Omental fat pad (tissue), 4 donors: ENCODE data around the gene ANKRD49. TPM values are rescaled to one million over a fixed set of nuclear protein-coding genes. Genes with fewer than 3 reads are reported as not detected.
A peak's percentile ranks its signal among the peaks of the same experiment; 100 is the strongest.

Source experiments
- ATAC-seq: fragments of 150-250 bp; one replicate; pipeline ENCODE4 v1.9.1; 2016; ENCODE audit warnings: mild to moderate bottlenecking, moderate library complexity; ENCODE audit not compliant: low FRiP score
- DNase-seq: peaks from one replicate; pipeline ENCODE4 v3.0.0-alpha.2; 2019; ENCODE audit warnings: low spot score
- CTCF ChIP-seq, 3 donors: fragments of 450-650 bp; IDR thresholded peaks; one replicate each; pipeline ENCODE4 v1.5.1; 2016 to 2017; ENCODE audit warnings: antibody characterized with exemption in 3 of 3, mild to moderate bottlenecking in 3 of 3, moderate library complexity in 2 of 3
- total RNA-seq, 4 donors: library from RNA; depleted of rRNA; stranded (reverse); fragments of >200 nt; gene quantifications; one replicate each; pipeline ENCODE4 v1.1.0, GENCODE V29; 2016

ANKRD49 gene
- 10 to 100 TPM in 2 of 4 donors, 1 to 10 TPM in 2; 7.2 to 25.2 (median 9.3) TPM for total RNA-seq

DNA sequence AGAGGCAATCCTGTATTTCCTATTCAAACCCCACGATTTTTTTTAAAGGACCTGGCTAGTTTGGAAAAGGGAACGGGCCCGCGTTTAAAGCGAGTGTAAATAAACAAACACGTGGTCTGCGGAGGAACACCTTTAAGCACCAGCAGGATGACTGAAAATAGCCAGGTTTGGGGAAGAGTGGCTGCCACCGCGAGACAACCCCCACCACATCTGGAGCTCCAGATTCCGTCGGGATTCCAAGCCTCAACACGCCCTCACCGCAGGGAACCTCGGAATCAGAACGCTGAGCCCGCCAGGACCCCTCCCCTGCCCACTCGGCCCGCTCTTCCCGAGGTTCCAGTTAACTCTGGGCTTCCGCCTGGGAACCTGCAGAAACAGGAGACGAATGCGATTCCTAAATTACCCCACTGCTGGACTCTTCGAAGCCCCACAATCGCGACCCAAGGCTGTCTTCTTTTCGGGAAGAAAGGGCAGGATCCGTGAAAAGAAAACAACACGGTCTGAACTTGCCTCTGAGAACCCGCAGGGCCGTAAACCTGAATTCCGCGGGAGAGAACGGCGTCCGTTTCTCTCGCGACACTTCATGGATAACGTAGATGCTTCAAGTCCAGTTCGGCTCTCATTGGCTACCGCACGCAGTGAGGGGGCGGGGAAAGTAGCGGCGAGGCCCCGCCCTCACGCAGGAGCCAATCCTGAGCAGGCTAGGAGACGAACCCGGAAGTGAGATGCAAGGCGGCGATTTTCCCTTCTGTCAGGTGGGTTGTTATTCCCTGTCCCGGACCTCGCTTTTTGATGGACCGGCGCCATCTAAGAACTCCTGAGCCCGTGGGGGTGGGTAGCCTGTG is at the start of gene ANKRD49, which contains the start of gene MRE11:
Gene ANKRD49, plus strand, starts transcription at position 704 of the 845 bp plus-strand sequence. CDS start 2,710 bp downstream, outside the sequence.
Gene MRE11, minus strand, starts transcription at position 564 of the 845 bp plus-strand sequence. CDS start 1,043 bp downstream, outside the sequence.
- DNase-seq (peak; percentile 92), ATAC-seq (peak; percentile 100)
- TF ChIP-seq CTCF (IDR thresholded peaks at IDR 0.05), result no peak

GRCh38 chr11:94445641-94446040 is 48.1 kb upstream of the ANKRD49 start:
- TF ChIP-seq CTCF (IDR thresholded peaks at IDR 0.05), result no peak
- DNase-seq, result no peak
- no peak for ATAC-seq

- DNase-seq (no peak), ATAC-seq (no peak)
- no peak for TF ChIP-seq CTCF (IDR thresholded peaks at IDR 0.05)
Observed at GRCh38 chr11:94447149-94447548, 46.6 kb upstream of the ANKRD49 start.

- ATAC-seq, result no peak
- no peak for DNase-seq
- no peak for TF ChIP-seq CTCF (IDR thresholded peaks at IDR 0.05)
Observed at GRCh38 chr11:94449029-94449428, 44.8 kb upstream of the ANKRD49 start.

DNA sequence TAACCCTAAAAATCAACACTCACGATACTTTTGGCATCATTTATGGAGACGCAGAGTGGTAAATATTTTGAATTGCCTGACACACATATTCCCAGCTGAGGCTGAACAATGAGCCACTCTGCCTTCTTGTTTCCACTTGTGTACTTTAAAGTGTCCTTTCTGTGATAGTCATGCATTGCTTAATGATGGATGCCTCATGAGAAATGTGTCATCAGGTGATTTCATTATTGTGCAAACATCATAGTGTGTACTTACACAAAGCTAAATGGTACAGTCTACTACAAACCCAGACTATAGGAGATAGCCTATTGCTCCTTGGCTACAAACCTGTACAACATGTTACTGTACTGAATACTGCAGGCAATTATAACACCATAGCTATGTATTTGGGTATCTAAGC is 44.3 kb upstream of the ANKRD49 start:
- no peak for TF ChIP-seq CTCF (IDR thresholded peaks at IDR 0.05)
- ATAC-seq (no peak), DNase-seq (no peak)

DNA sequence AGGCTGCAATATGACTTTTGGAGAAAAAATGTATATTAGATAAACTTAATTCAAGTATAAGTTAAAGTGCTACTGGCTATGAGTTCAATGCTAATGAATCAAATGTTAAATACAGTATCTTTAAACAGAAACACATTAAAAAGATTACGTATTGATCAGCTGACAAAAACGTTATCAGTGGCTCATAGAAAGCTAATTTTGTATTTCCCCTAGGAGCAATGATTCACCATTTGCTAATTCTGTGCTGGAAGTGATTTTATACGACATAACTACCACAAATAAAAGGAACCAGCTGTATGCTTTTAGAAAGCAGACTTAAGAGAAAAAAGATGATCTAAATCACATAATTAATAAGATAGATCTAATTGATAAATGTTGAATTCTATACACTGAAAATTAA is 43.7 kb upstream of the ANKRD49 start:
- no peak for TF ChIP-seq CTCF (IDR thresholded peaks at IDR 0.05)
- ATAC-seq (no peak), DNase-seq (no peak)

- DNase-seq (no peak), ATAC-seq (no peak)
- TF ChIP-seq CTCF (IDR thresholded peaks at IDR 0.05), result no peak
Observed at GRCh38 chr11:94452988-94453387, 40.8 kb upstream of the ANKRD49 start.
